HCT116 (cell line): ENCODE results near the gene PIEZO2. TPM values are rescaled to one million over a fixed set of nuclear protein-coding genes. Genes with fewer than 3 reads are reported as not detected.

Source experiments
- ATAC-seq: fragments of 200-7000 bp; cut with Tn5 transposase; 2 replicates; pipeline ENCODE4 v1.9.1; 2020; ENCODE audit warnings: mild to moderate bottlenecking, moderate library complexity
- BruUV-seq: library from RNA; stranded (reverse); fragments of 400-500 nt; replicated peaks from 2 replicates; lab custom pipeline; 2021; lab: Mats Ljungman, UMichigan
- CTCF ChIA-PET: fragments of 300-600 bp; sonication (Branson Sonifier 250); formaldehyde crosslinking; loops from one replicate; lab custom pipeline; 2021; ENCODE audit warnings: antibody characterized with exemption; lab: Charles Lee
- POLR2A ChIA-PET: fragments of 300-600, 350-600 bp; sonication (Branson Sonifier 250); formaldehyde crosslinking; loops from one replicate; lab custom pipeline; 2021; ENCODE audit warnings: antibody characterized with exemption; lab: Charles Lee
- RAD21 ChIA-PET, 2 experiments: fragments of 300-600 bp; sonication (Branson Sonifier 250); formaldehyde crosslinking; loops; one replicate each; lab custom pipeline; 2023; ENCODE audit warnings: low total read pairs in 2 of 2; ENCODE audit not compliant: uncharacterized antibody in 2 of 2, unreplicated experiment in 2 of 2, low non-redundant PET in 1 of 2; lab: Charles Lee
- DNase-seq: peaks from one replicate; pipeline ENCODE4 v3.0.0-alpha.2; 2010; ENCODE audit warnings: low read depth, low spot score
- H2AFZ ChIP-seq: fragments of 200-600 bp; shearing (Covaris generic), sonication (generic); 2 replicates; pipeline ENCODE4 v1.6.1; 2017; ENCODE audit warnings: low read depth, mixed run types, mixed read lengths, antibody characterized with exemption, low read length; ENCODE audit not compliant: poor library complexity, severe bottlenecking
- H3K27ac ChIP-seq: 2 replicates; pipeline ENCODE4 v1.5.1; 2012; ENCODE audit warnings: low read depth, low read length
- H3K27me3 ChIP-seq: fragments of 200-600 bp; sonication (generic); 2 replicates; pipeline ENCODE4 v1.6.1; 2016; ENCODE audit warnings: mixed run types, low read length, mixed read lengths; ENCODE audit not compliant: insufficient read depth
- H3K36me3 ChIP-seq, 2 experiments: fragments of 200-500 bp in 1 of 2; fragments of 200-600 bp in 1 of 2; sonication (Bioruptor generic) in 1 of 2; sonication (generic) in 1 of 2; 2 replicates each; pipeline versions ENCODE4 v1.5.1 to v1.6.1; 2014 to 2016; ENCODE audit warnings: low read length in 2 of 2, inconsistent platforms in 1 of 2, mixed read lengths in 1 of 2, mixed run types in 1 of 2; ENCODE audit not compliant: insufficient read depth in 2 of 2, control insufficient read depth in 1 of 2
- H3K4me1 ChIP-seq, 2 experiments: fragments of 200-600 bp in 1 of 2; sonication (generic) in 1 of 2; 2 replicates each; pipeline versions ENCODE4 v1.5.1 to v1.6.1; 2012 to 2017; ENCODE audit warnings: low read length in 2 of 2, inconsistent platforms in 1 of 2, mild to moderate bottlenecking in 1 of 2, mixed read lengths in 1 of 2, mixed run types in 1 of 2, moderate library complexity in 1 of 2; ENCODE audit not compliant: insufficient read depth in 2 of 2, control insufficient read depth in 1 of 2
- H3K4me2 ChIP-seq: fragments of 200-600 bp; sonication (generic); 2 replicates; pipeline ENCODE4 v1.6.1; 2017; ENCODE audit warnings: mixed run types, low read length, mixed read lengths
- H3K4me3 ChIP-seq, 2 experiments: fragments of 200-600 bp in 1 of 2; sonication (generic) in 1 of 2; replicated peaks in 1 of 2; 2 replicates each; pipeline ENCODE4 v1.5.1; 2011 to 2016; ENCODE audit warnings: low read length in 2 of 2, control low read depth in 1 of 2, low read depth in 1 of 2, mild to moderate bottlenecking in 1 of 2, mixed read lengths in 1 of 2, mixed run types in 1 of 2
- H3K79me2 ChIP-seq: fragments of 200-600 bp; sonication (generic); 2 replicates; pipeline ENCODE4 v1.6.1; 2017; ENCODE audit warnings: mild to moderate bottlenecking, mixed run types, low read length, moderate library complexity, mixed read lengths; ENCODE audit not compliant: insufficient read depth
- H3K9ac ChIP-seq: fragments of 200-600 bp; sonication (generic); 2 replicates; pipeline ENCODE4 v1.6.1; 2016; ENCODE audit warnings: low read length, mixed read lengths
- H3K9me2 ChIP-seq: fragments of 200-600 bp; sonication (generic), shearing (Covaris generic); 2 replicates; pipeline ENCODE4 v1.6.1; 2017; ENCODE audit warnings: mixed run types, mild to moderate bottlenecking, moderate library complexity; ENCODE audit not compliant: insufficient read depth
- H3K9me3 ChIP-seq, 2 experiments: fragments of 200-500 bp in 1 of 2; fragments of 200-600 bp in 1 of 2; sonication (Bioruptor generic) in 1 of 2; sonication (generic) in 1 of 2; 2 replicates each; pipeline ENCODE4 v1.6.1; 2014 to 2017; ENCODE audit warnings: low read length in 2 of 2, mixed read lengths in 2 of 2, inconsistent platforms in 1 of 2, low read depth in 1 of 2, mild to moderate bottlenecking in 1 of 2, mixed run types in 1 of 2, moderate library complexity in 1 of 2; ENCODE audit not compliant: control insufficient read depth in 1 of 2, insufficient read depth in 1 of 2
- H4K20me1 ChIP-seq: fragments of 200-600 bp; sonication (generic), shearing (Covaris generic); 2 replicates; pipeline ENCODE4 v1.6.1; 2017; ENCODE audit warnings: mixed run types, mild to moderate bottlenecking, moderate library complexity; ENCODE audit not compliant: insufficient read depth
- CBX3 ChIP-seq: IDR thresholded peaks from 2 replicates; pipeline ENCODE4 v1.6.1; 2012; ENCODE audit warnings: low read depth
- CEBPB ChIP-seq: IDR thresholded peaks from 2 replicates; pipeline ENCODE4 v1.6.1; 2012; ENCODE audit warnings: low read depth
- EGR1 ChIP-seq: IDR thresholded peaks from 2 replicates; pipeline ENCODE4 v1.6.1; 2012; ENCODE audit warnings: low read depth
- ELF1 ChIP-seq: IDR thresholded peaks from 2 replicates; pipeline ENCODE4 v1.6.1; 2012; ENCODE audit warnings: low read depth, borderline replicate concordance
- EZH2 ChIP-seq: fragments of 200-600 bp; sonication (generic); IDR thresholded peaks from 2 replicates; pipeline ENCODE4 v1.6.1; 2017; ENCODE audit warnings: antibody characterized with exemption, mixed run types
- FOSL1 ChIP-seq: IDR thresholded peaks from 2 replicates; pipeline ENCODE4 v1.6.1; 2012; ENCODE audit warnings: low read depth
- JUND ChIP-seq: IDR thresholded peaks from 2 replicates; pipeline ENCODE4 v1.6.1; 2012
- POLR2A ChIP-seq: IDR thresholded peaks from 2 replicates; pipeline ENCODE4 v1.7.0; 2011; ENCODE audit warnings: borderline replicate concordance; ENCODE audit not compliant: insufficient read depth, insufficient read length; ENCODE audit errors: extremely low read depth
- RAD21 ChIP-seq: IDR thresholded peaks from 2 replicates; pipeline ENCODE4 v1.6.1; 2012; ENCODE audit warnings: low read depth, mild to moderate bottlenecking
- REST ChIP-seq: IDR thresholded peaks from 2 replicates; pipeline ENCODE4 v1.6.1; 2012; ENCODE audit warnings: low read depth
- SIN3A ChIP-seq: IDR thresholded peaks from 2 replicates; pipeline ENCODE4 v1.6.1; 2012; ENCODE audit warnings: low read depth
- SP1 ChIP-seq: IDR thresholded peaks from 2 replicates; pipeline ENCODE4 v1.6.1; 2012; ENCODE audit warnings: low read depth
- SRF ChIP-seq: IDR thresholded peaks from 2 replicates; pipeline ENCODE4 v1.6.1; 2012; ENCODE audit warnings: low read depth
- TCF7L2 ChIP-seq: IDR thresholded peaks from 2 replicates; pipeline ENCODE4 v1.7.0; 2011; ENCODE audit warnings: borderline replicate concordance, inconsistent platforms; ENCODE audit not compliant: insufficient read depth, insufficient read length; ENCODE audit errors: extremely low read depth
- ZFX ChIP-seq: fragments of 450-650 bp; IDR thresholded peaks from 2 replicates; pipeline ENCODE4 v1.6.1; 2017
- ZNF274 ChIP-seq: fragments of 200-500 bp; sonication (Bioruptor generic); IDR thresholded peaks from 2 replicates; pipeline ENCODE4 v1.6.1; 2014; ENCODE audit warnings: mild to moderate bottlenecking, low read depth, low read length, inconsistent platforms
- intact Hi-C: fragments of 100-400 bp; cut with micrococcal nuclease; formaldehyde crosslinking; loops from 2 replicates; pipeline ENCODE4 v1.10.0; 2022
- total RNA-seq: library from RNA; stranded (reverse); gene quantifications from one replicate; pipeline ENCODE4 v1.2.1, GENCODE V29; 2021; ENCODE audit not compliant: unreplicated experiment
- TF ChIP-seq, protein P1 (sequence below): IDR thresholded peaks from 2 replicates; pipeline ENCODE4 v1.6.1; 2012
- TF ChIP-seq, protein P2 (sequence below), 3 experiments: fragments of 200-600 bp in 1 of 3; sonication (generic) in 1 of 3; IDR thresholded peaks in 2 of 3; conservative IDR thresholded peaks in 1 of 3; 2 replicates each; pipeline ENCODE4 v1.5.1; 2012 to 2017; ENCODE audit warnings: low read depth in 2 of 3, low read length in 2 of 3, antibody characterized with exemption in 1 of 3, borderline replicate concordance in 1 of 3, control low read depth in 1 of 3, mild to moderate bottlenecking in 1 of 3, mixed read lengths in 1 of 3, mixed run types in 1 of 3, moderate library complexity in 1 of 3; ENCODE audit not compliant: insufficient read depth in 1 of 3
- TF ChIP-seq, protein P3 (sequence below): IDR thresholded peaks from 2 replicates; pipeline ENCODE4 v1.6.1; 2012

PIEZO2 gene
- total RNA-seq, 1 experiment from 2014 or later = 0.34 TPM

DNA sequence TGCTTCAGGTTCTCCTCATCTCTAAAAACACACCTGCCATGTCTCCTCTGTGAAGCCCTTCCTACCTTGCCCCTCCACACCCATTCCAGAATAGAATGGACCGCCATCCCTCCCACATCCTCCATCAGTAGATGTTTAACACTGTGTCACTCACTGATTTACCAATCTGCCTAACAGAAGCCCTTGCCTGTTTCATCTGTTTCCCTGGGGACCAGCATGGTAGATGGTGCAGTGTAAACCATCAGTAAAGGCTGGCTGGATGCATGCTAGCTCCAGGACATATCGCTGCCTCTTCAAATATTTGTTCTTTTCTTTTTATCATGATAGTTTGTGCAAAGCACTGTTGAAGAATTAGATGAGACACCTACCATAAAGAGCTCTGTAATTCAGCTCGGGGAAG is 271.4 kb downstream of the PIEZO2 start:
- ChIA-PET CTCF (no interaction called here), RAD21 (no interaction called here)
- H3K27ac ChIP-seq = no peak overlapping the region
- H3K9ac ChIP-seq = no peak overlapping the region
- H3K9me3 ChIP-seq = no peaks in the 10 kb centered on the region
- H3K4me3 ChIP-seq = no peak overlapping the region
- H3K36me3 ChIP-seq = no peaks in the 10 kb centered on the region
- no peaks in the 10 kb centered on the region for H3K79me2 ChIP-seq
- TF ChIP-seq REST = no peak
- TF ChIP-seq, protein P1, sequence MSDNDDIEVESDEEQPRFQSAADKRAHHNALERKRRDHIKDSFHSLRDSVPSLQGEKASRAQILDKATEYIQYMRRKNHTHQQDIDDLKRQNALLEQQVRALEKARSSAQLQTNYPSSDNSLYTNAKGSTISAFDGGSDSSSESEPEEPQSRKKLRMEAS = no peak
- TF ChIP-seq CBX3 = no peak
- no peak for TF ChIP-seq SIN3A
- no peak for TF ChIP-seq CEBPB
- no peak for TF ChIP-seq JUND
- TF ChIP-seq EGR1 = no peak
- no peak for TF ChIP-seq ZFX
- no peak for TF ChIP-seq ELF1
- no peak for TF ChIP-seq POLR2A
- TF ChIP-seq SP1 = no peak
- TF ChIP-seq, protein P2, sequence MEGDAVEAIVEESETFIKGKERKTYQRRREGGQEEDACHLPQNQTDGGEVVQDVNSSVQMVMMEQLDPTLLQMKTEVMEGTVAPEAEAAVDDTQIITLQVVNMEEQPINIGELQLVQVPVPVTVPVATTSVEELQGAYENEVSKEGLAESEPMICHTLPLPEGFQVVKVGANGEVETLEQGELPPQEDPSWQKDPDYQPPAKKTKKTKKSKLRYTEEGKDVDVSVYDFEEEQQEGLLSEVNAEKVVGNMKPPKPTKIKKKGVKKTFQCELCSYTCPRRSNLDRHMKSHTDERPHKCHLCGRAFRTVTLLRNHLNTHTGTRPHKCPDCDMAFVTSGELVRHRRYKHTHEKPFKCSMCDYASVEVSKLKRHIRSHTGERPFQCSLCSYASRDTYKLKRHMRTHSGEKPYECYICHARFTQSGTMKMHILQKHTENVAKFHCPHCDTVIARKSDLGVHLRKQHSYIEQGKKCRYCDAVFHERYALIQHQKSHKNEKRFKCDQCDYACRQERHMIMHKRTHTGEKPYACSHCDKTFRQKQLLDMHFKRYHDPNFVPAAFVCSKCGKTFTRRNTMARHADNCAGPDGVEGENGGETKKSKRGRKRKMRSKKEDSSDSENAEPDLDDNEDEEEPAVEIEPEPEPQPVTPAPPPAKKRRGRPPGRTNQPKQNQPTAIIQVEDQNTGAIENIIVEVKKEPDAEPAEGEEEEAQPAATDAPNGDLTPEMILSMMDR (IDR thresholded peaks at IDR 0.05 in 2 of 3, conservative IDR thresholded peaks at IDR 0.05 in 1 of 3; ENCODE audit: borderline replicate concordance in 1 of 3, insufficient read depth in 1 of 3, low read depth in 2 of 3, low read length in 2 of 3) = no peak
- TF ChIP-seq EZH2 = no peak
- TF ChIP-seq ZNF274 = no peak
- TF ChIP-seq, protein P3, sequence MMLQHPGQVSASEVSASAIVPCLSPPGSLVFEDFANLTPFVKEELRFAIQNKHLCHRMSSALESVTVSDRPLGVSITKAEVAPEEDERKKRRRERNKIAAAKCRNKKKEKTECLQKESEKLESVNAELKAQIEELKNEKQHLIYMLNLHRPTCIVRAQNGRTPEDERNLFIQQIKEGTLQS = no peak
- no peak for TF ChIP-seq SRF
- TF ChIP-seq TCF7L2 = no peak
- TF ChIP-seq FOSL1 = no peak
- TF ChIP-seq RAD21 = no peak
- TF ChIP-seq, all 23 proteins: peak for 0
- H3K4me1 ChIP-seq = no peaks in the 10 kb centered on the region
- peaks cover 13% of the 10 kb centered on the region; the same call in 1 of the 2 replicates for H3K27me3 ChIP-seq
- POLR2A ChIA-PET = no interaction called here
- intact Hi-C loops = no loop called here
- H2AFZ ChIP-seq = no peak overlapping the region
- H4K20me1 ChIP-seq = no peaks in the 10 kb centered on the region
- no TSS peak for BruUV-seq
- no peaks in the 10 kb centered on the region for H3K9me2 ChIP-seq
- H3K4me2 ChIP-seq = no peak overlapping the region
- ATAC-seq = no peak
- no peak for DNase-seq
